ENCODE data around the gene PID1.

DNA sequence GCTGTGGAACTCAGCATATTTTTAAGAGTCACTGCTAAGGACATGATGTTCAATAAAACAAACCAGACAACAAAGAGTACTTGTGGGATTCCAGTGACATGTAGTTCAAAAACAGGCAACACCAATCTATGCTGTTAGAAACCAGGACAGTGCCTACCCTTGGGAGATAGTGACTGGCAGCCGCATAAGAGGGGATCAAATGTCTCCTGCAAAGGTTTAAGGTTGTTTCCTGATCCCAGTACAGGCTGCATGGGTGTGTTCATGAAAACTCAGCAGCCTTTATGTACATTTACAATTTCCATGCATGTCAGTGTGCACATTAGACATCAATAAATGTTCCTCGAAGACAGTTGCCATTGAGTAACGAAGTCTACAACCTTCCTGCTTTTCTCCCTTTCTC lies 183.8 kb downstream of the PID1 start:
- TF ChIP-seq USF1 (IDR thresholded peaks at IDR 0.05; ENCODE audit: borderline replicate concordance, low read depth) (no peak), CTCF (IDR thresholded peaks at IDR 0.05) (no peak), YY1 (IDR thresholded peaks at IDR 0.05; ENCODE audit: low read depth) (no peak), GABPA (IDR thresholded peaks at IDR 0.05; ENCODE audit: low read depth) (no peak), POLR2AphosphoS5 (IDR thresholded peaks at IDR 0.05; ENCODE audit: low read depth, low read length) (no peak), GATA2 (CRISPR knock-in tag; IDR thresholded peaks at IDR 0.05) (no peak), IRF3 (IDR thresholded peaks at IDR 0.05; ENCODE audit: low read depth, low read length) (no peak), NFIC (IDR thresholded peaks at IDR 0.05; ENCODE audit: borderline replicate concordance) (no peak), TAF1 (IDR thresholded peaks at IDR 0.05; ENCODE audit: borderline replicate concordance, low read depth, low read length) (no peak), RCOR1 (IDR thresholded peaks at IDR 0.05; ENCODE audit: low read length) (no peak)
- TF ChIP-seq, protein P1, sequence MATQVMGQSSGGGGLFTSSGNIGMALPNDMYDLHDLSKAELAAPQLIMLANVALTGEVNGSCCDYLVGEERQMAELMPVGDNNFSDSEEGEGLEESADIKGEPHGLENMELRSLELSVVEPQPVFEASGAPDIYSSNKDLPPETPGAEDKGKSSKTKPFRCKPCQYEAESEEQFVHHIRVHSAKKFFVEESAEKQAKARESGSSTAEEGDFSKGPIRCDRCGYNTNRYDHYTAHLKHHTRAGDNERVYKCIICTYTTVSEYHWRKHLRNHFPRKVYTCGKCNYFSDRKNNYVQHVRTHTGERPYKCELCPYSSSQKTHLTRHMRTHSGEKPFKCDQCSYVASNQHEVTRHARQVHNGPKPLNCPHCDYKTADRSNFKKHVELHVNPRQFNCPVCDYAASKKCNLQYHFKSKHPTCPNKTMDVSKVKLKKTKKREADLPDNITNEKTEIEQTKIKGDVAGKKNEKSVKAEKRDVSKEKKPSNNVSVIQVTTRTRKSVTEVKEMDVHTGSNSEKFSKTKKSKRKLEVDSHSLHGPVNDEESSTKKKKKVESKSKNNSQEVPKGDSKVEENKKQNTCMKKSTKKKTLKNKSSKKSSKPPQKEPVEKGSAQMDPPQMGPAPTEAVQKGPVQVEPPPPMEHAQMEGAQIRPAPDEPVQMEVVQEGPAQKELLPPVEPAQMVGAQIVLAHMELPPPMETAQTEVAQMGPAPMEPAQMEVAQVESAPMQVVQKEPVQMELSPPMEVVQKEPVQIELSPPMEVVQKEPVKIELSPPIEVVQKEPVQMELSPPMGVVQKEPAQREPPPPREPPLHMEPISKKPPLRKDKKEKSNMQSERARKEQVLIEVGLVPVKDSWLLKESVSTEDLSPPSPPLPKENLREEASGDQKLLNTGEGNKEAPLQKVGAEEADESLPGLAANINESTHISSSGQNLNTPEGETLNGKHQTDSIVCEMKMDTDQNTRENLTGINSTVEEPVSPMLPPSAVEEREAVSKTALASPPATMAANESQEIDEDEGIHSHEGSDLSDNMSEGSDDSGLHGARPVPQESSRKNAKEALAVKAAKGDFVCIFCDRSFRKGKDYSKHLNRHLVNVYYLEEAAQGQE (IDR thresholded peaks at IDR 0.05; ENCODE audit: low read depth, low read length) = no peak
